SK-N-SH (cell line): ENCODE results near the gene CLCA4. TPM values are rescaled to one million over a fixed set of nuclear protein-coding genes. Genes with fewer than 3 reads are reported as not detected.
"Not testable (repeated sequence)": the region's sequence is repeated elsewhere in the genome, so short reads cannot be mapped to it uniquely, and the experiment has no call there.

Experiments used
- CTCF ChIA-PET: fragments of 300-600, 350-600 bp; formaldehyde crosslinking; extraction: SDS; loops from one replicate; lab custom pipeline; 2021; lab: Yijun Ruan, JAX
- POLR2A ChIA-PET: fragments of 350-600 bp; sonication (Branson Sonifier 250); formaldehyde crosslinking; extraction: SDS; loops from one replicate; lab custom pipeline; 2020; ENCODE audit warnings: antibody characterized with exemption, inconsistent platforms; lab: Yijun Ruan, JAX
- DNase-seq: peaks from one replicate; pipeline ENCODE4 v3.0.0; 2012
- H2AFZ ChIP-seq: fragments of 200-600 bp; sonication (generic); 2 replicates; pipeline ENCODE4 v1.8.1; 2016; ENCODE audit warnings: antibody characterized with exemption, mild to moderate bottlenecking, low read depth
- H3F3A ChIP-seq: fragments of 200-600 bp; sonication (generic); replicated peaks from 2 replicates; pipeline ENCODE3; 2016; ENCODE audit warnings: antibody characterized with exemption, mild to moderate bottlenecking; ENCODE audit not compliant: insufficient read depth
- H3K27ac ChIP-seq, 2 experiments: fragments of 200-500 bp in 1 of 2; fragments of 200-600 bp in 1 of 2; sonication (Bioruptor generic) in 1 of 2; sonication (generic), shearing (Covaris generic) in 1 of 2; 2 replicates each; pipeline versions ENCODE4 v1.5.1 to v1.6.1; 2014 to 2016; ENCODE audit warnings: low read depth in 2 of 2, inconsistent platforms in 1 of 2, low read length in 1 of 2, mild to moderate bottlenecking in 1 of 2, mixed read lengths in 1 of 2
- H3K27me3 ChIP-seq: fragments of 200-600 bp; sonication (generic), shearing (Covaris generic); 2 replicates; pipeline ENCODE4 v1.6.1; 2016; ENCODE audit warnings: mixed run types; ENCODE audit not compliant: insufficient read depth
- H3K36me3 ChIP-seq, 2 experiments: fragments of 200-500 bp in 1 of 2; fragments of 200-600 bp in 1 of 2; sonication (Bioruptor generic) in 1 of 2; sonication (generic) in 1 of 2; replicated peaks in 1 of 2; 2 replicates each; pipeline versions ENCODE3 to v1.5.1; 2014 to 2016; ENCODE audit warnings: low read length in 1 of 2, mild to moderate bottlenecking in 1 of 2; ENCODE audit not compliant: insufficient read depth in 2 of 2, control insufficient read depth in 1 of 2
- H3K4me1 ChIP-seq, 2 experiments: fragments of 200-500 bp in 1 of 2; fragments of 200-600 bp in 1 of 2; sonication (Bioruptor generic) in 1 of 2; sonication (generic), shearing (Covaris generic) in 1 of 2; 2 replicates each; pipeline versions ENCODE4 v1.5.1 to v1.6.1; 2014 to 2016; ENCODE audit warnings: low read depth in 1 of 2, low read length in 1 of 2, mixed run types in 1 of 2; ENCODE audit not compliant: insufficient read depth in 2 of 2, control insufficient read depth in 1 of 2
- H3K4me2 ChIP-seq: fragments of 200-600 bp; sonication (generic), shearing (Covaris generic); 2 replicates; pipeline ENCODE4 v1.6.1; 2017; ENCODE audit warnings: mixed run types
- H3K4me3 ChIP-seq, 2 experiments: fragments of 200-500 bp in 1 of 2; fragments of 200-600 bp in 1 of 2; sonication (Bioruptor generic) in 1 of 2; sonication (generic), shearing (Covaris generic) in 1 of 2; 2 replicates each; pipeline versions ENCODE4 v1.5.1 to v1.8.1; 2014 to 2016; ENCODE audit warnings: low read depth in 2 of 2, inconsistent platforms in 1 of 2, low read length in 1 of 2, mild to moderate bottlenecking in 1 of 2, mixed read lengths in 1 of 2, moderate library complexity in 1 of 2
- H3K79me2 ChIP-seq: fragments of 200-600 bp; sonication (generic); 2 replicates; pipeline ENCODE4 v1.8.1; 2017; ENCODE audit warnings: mild to moderate bottlenecking; ENCODE audit not compliant: insufficient read depth
- H3K9ac ChIP-seq: fragments of 200-600 bp; sonication (generic); 2 replicates; pipeline ENCODE4 v1.6.1; 2017; ENCODE audit warnings: mixed run types
- H3K9me2 ChIP-seq: fragments of 200-600 bp; sonication (generic); 2 replicates; pipeline ENCODE4 v1.6.1; 2017; ENCODE audit warnings: mixed run types
- H3K9me3 ChIP-seq: fragments of 200-600 bp; sonication (generic); 2 replicates; pipeline ENCODE4 v1.6.1; 2017; ENCODE audit warnings: mixed run types, mild to moderate bottlenecking, moderate library complexity
- H4K20me1 ChIP-seq: fragments of 200-600 bp; sonication (generic); 2 replicates; pipeline ENCODE4 v1.6.1; 2017; ENCODE audit warnings: mild to moderate bottlenecking, mixed run types; ENCODE audit not compliant: insufficient read depth
- CHD2 ChIP-seq: fragments of 150-350 bp; IDR thresholded peaks from 2 replicates; pipeline ENCODE4 v1.6.1; 2018; ENCODE audit warnings: low read length; ENCODE audit not compliant: partially characterized antibody
- CTCF ChIP-seq: fragments of 200-600 bp; sonication (generic); IDR thresholded peaks from 2 replicates; pipeline ENCODE4 v1.6.1; 2017; ENCODE audit warnings: antibody characterized with exemption, mild to moderate bottlenecking, moderate library complexity
- EP300 ChIP-seq, 2 experiments: IDR thresholded peaks; 2 replicates each; pipeline versions ENCODE4 v1.4.0 to v1.6.1; 2012; ENCODE audit warnings: borderline replicate concordance in 1 of 2, low read depth in 1 of 2, low read length in 1 of 2
- EZH2phosphoT487 ChIP-seq: fragments of 200-600 bp; sonication (generic); IDR thresholded peaks from 2 replicates; pipeline ENCODE4 v1.6.1; 2017; ENCODE audit warnings: low read depth, mixed run types, mild to moderate bottlenecking, antibody characterized with exemption, moderate library complexity, borderline replicate concordance
- FOXJ3 ChIP-seq: sonication (generic); formaldehyde crosslinking; IDR thresholded peaks from 2 replicates; pipeline ENCODE4 v1.5.1; 2020; ENCODE audit warnings: mild to moderate bottlenecking, missing genetic modification reagents
- GATA2 ChIP-seq: sonication (generic); formaldehyde crosslinking; IDR thresholded peaks from 2 replicates; pipeline ENCODE4 v1.5.0; 2020; ENCODE audit warnings: mild to moderate bottlenecking, missing genetic modification reagents
- REST ChIP-seq: IDR thresholded peaks from 2 replicates; pipeline ENCODE4 v1.6.1; 2012; ENCODE audit warnings: mild to moderate bottlenecking, low read depth, low read length, moderate library complexity
- RFX5 ChIP-seq: IDR thresholded peaks from 2 replicates; pipeline ENCODE4 v1.6.1; 2012; ENCODE audit warnings: mild to moderate bottlenecking, improper control_type of control experiment, low read length
- SMC3 ChIP-seq: IDR thresholded peaks from 2 replicates; pipeline ENCODE4 v1.6.1; 2012; ENCODE audit warnings: low read depth, low read length, improper control_type of control experiment
- TEAD4 ChIP-seq: IDR thresholded peaks from 2 replicates; pipeline ENCODE4 v1.4.0; 2012; ENCODE audit warnings: mild to moderate bottlenecking, borderline replicate concordance; ENCODE audit not compliant: insufficient read depth
- WGBS: methylation state at CpG from one replicate; pipeline ENCODE4 v1.1.6; 2017; ENCODE audit warnings: low lambda C conversion rate; 5-methylcytosine and 5-hydroxymethylcytosine counted together
- polyA plus RNA-seq, 3 experiments: library from polyadenylated mRNA; depleted of rRNA; stranded (reverse); fragments of >200 nt; gene quantifications; 2 replicates each; pipeline ENCODE4 v1.2.3, GENCODE V29; 2012

CLCA4 gene
- polyA plus RNA-seq, 1 of the 3 experiments (the other 2 are of a cell fraction), result not detected

GRCh38 chr1:86500714-86501113 is 46.2 kb upstream of the CLCA4 start:
- Histone ChIP-seq H3K9me2 (no peaks in the 10 kb centered on the region), H3K9ac (no peak overlapping the region), H3K27ac (no peak overlapping the region), H3K36me3 (no peaks in the 10 kb centered on the region), H2AFZ (no peak overlapping the region), H3K79me2 (no peaks in the 10 kb centered on the region)
- POLR2A ChIA-PET, result no interaction called here
- WGBS, result 89% methylated on average over 2 of the region's 2 CpGs
- TF ChIP-seq REST (no peak), FOXJ3 (CRISPR knock-in tag) (no peak), GATA2 (CRISPR knock-in tag) (no peak), RFX5 (no peak), TEAD4 (no peak), EP300 (IDR thresholded peaks at IDR 0.05; ENCODE audit: borderline replicate concordance in 1 of 2, low read depth in 1 of 2, low read length in 1 of 2) (no peak), EZH2phosphoT487 (no peak), CHD2 (no peak)
- TF ChIP-seq, all 33 proteins: peak for 0
- Histone ChIP-seq H3K4me2 (no peak overlapping the region), H4K20me1 (no peaks in the 10 kb centered on the region), H3F3A (peaks cover 6% of the 10 kb centered on the region), H3K27me3 (peaks cover 5% of the 10 kb centered on the region; the same call in 1 of the 2 replicates), H3K9me3 (no peaks in the 10 kb centered on the region), H3K4me3 (no peak overlapping the region), H3K4me1 (no peaks in the 10 kb centered on the region; a peak in 1 of 4 replicates)
- CTCF ChIA-PET, result interaction anchor here (0.6 to 4.1 kb wide), 39 partner anchors 9 to 508 kb away, joined by 3 to 52 read pairs (median 4); partner anchors contain the start of gene SH3GLB1
- no peak for DNase-seq

GRCh38 chr1:86502125-86502646 is 44.7 kb upstream of the CLCA4 start:
- H3K9me2 ChIP-seq, H3K4me3 ChIP-seq, H3K27ac ChIP-seq, H4K20me1 ChIP-seq, DNase-seq, H3K9me3 ChIP-seq, POLR2A ChIA-PET, H3F3A ChIP-seq, H2AFZ ChIP-seq, H3K9ac ChIP-seq, H3K4me2 ChIP-seq, H3K4me1 ChIP-seq, H3K27me3 ChIP-seq, H3K36me3 ChIP-seq, H3K79me2 ChIP-seq: not testable (repeated sequence)
- TF ChIP-seq SMC3, result 0 out of 2 replicates have a peak, but pooled peaks have one; percentile 9
- peak; percentile 42 for TF ChIP-seq CTCF
- CTCF ChIA-PET, result interaction anchor here (0.8 to 4.1 kb wide), 9 partner anchors 9 to 266 kb away, joined by 3 to 35 read pairs (median 3); partner anchors contain the start of gene SH3GLB1
- 67% methylated on average over 16 of the region's 16 CpGs for WGBS
